Endothelial cell (in vitro differentiated cells): Measurements from ENCODE around the gene ZC3H12C. TPM values are rescaled to one million over a fixed set of nuclear protein-coding genes. Genes with fewer than 3 reads are reported as not detected.

Source experiments
- DNase-seq: peaks from one replicate; pipeline ENCODE4 v3.0.0; 2021; ENCODE audit warnings: low spot score
- H3K27ac Mint-ChIP-seq: one replicate; pipeline ENCODE4 v1.8.0; 2021; ENCODE audit warnings: mixed read lengths, inconsistent platforms; ENCODE audit not compliant: unreplicated experiment
- H3K27me3 Mint-ChIP-seq: one replicate; pipeline ENCODE4 v1.8.0; 2021; ENCODE audit warnings: mild to moderate bottlenecking, moderate library complexity, mixed read lengths, inconsistent platforms; ENCODE audit not compliant: unreplicated experiment
- H3K36me3 Mint-ChIP-seq: one replicate; pipeline ENCODE4 v1.8.0; 2021; ENCODE audit warnings: mild to moderate bottlenecking, low read depth, mixed read lengths, inconsistent platforms; ENCODE audit not compliant: unreplicated experiment
- H3K4me1 Mint-ChIP-seq: one replicate; pipeline ENCODE4 v1.8.0; 2021; ENCODE audit warnings: mild to moderate bottlenecking, mixed read lengths, inconsistent platforms; ENCODE audit not compliant: unreplicated experiment
- H3K4me3 Mint-ChIP-seq: one replicate; pipeline ENCODE4 v1.8.0; 2021; ENCODE audit warnings: mild to moderate bottlenecking, mixed read lengths, inconsistent platforms; ENCODE audit not compliant: unreplicated experiment
- H3K9me3 Mint-ChIP-seq: one replicate; pipeline ENCODE4 v1.8.0; 2021; ENCODE audit warnings: mixed read lengths, inconsistent platforms; ENCODE audit not compliant: unreplicated experiment
- total RNA-seq: library from RNA; stranded (reverse); fragmentation: NEBNext Ultra II Directional; extraction: Animal tissue kit (Norgen Biotek cat#: 25700); gene quantifications from one replicate; pipeline ENCODE4 v1.2.1, GENCODE V29; 2021; ENCODE audit not compliant: unreplicated experiment
- TF ChIP-seq, protein P1 (sequence below): fragments of 200-600 bp; sonication (generic); IDR thresholded peaks from one replicate; pipeline ENCODE4 v1.5.0; 2021; ENCODE audit warnings: antibody characterized with exemption; ENCODE audit not compliant: unreplicated experiment

Gene ZC3H12C
- total RNA-seq, 1 donor from 2014 or later = 6.4 TPM

DNA sequence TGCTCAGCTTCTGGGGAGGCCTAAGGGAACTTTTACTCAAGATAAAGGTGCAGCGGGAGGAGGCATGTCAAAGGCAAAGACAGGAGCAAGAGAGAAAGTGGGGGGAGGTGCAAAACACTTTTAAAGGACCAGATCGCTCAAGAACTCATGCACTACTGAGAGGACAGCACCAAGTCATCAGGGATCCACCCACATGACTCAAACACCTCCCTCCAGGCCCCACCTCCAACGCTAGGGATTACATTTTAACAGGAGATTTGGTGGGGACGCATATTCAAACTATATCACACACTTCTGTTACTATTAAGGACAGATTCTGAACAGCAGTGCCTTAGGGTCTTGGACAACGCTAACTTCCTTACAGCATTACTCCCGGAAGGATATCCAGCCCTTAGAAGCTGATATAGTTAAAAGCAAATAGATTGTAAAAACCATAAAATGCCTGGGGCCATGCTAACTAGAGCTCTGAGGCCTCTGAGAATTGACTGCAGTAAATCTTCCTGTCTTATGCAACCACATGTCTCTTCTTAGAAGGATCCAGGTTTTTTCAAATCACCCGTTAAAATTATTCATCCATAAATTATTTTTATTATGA, 16.7 kb upstream of the ZC3H12C start:
- no peaks in the 10 kb centered on the region for H3K9me3 Mint-ChIP-seq
- H3K27ac Mint-ChIP-seq = no peak overlapping the region
- no peak overlapping the region for H3K4me3 Mint-ChIP-seq
- TF ChIP-seq, protein P1, sequence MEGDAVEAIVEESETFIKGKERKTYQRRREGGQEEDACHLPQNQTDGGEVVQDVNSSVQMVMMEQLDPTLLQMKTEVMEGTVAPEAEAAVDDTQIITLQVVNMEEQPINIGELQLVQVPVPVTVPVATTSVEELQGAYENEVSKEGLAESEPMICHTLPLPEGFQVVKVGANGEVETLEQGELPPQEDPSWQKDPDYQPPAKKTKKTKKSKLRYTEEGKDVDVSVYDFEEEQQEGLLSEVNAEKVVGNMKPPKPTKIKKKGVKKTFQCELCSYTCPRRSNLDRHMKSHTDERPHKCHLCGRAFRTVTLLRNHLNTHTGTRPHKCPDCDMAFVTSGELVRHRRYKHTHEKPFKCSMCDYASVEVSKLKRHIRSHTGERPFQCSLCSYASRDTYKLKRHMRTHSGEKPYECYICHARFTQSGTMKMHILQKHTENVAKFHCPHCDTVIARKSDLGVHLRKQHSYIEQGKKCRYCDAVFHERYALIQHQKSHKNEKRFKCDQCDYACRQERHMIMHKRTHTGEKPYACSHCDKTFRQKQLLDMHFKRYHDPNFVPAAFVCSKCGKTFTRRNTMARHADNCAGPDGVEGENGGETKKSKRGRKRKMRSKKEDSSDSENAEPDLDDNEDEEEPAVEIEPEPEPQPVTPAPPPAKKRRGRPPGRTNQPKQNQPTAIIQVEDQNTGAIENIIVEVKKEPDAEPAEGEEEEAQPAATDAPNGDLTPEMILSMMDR = no peak
- H3K36me3 Mint-ChIP-seq = no peaks in the 10 kb centered on the region
- peaks cover 6% of the 10 kb centered on the region for H3K4me1 Mint-ChIP-seq
- H3K27me3 Mint-ChIP-seq = peaks cover 3% of the 10 kb centered on the region
- no peak for DNase-seq

DNA sequence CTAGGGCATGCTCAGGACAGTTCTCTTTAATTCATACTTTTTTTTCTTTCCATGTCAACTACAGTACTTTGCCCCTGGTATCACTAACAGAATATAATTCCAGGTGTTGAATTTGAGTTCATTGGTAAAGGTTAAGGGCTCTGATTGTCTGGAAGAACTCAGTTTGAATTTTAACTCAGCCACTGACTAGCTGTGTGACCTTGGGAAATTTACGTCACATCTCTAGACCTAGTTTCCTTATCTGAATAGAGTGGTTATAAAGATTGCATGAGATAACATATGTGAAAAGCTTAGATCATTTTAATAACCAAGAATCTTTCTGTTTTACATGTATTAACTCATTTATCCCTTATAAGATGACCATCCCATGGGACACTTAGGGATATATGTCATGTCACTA, 15.8 kb upstream of the ZC3H12C start:
- Mint-ChIP-seq H3K4me3 (no peak overlapping the region), H3K9me3 (no peaks in the 10 kb centered on the region), H3K36me3 (no peaks in the 10 kb centered on the region), H3K4me1 (peaks cover 6% of the 10 kb centered on the region), H3K27ac (no peak overlapping the region), H3K27me3 (peaks cover 3% of the 10 kb centered on the region)
- DNase-seq = no peak
- TF ChIP-seq, protein P1 = no peak

DNA sequence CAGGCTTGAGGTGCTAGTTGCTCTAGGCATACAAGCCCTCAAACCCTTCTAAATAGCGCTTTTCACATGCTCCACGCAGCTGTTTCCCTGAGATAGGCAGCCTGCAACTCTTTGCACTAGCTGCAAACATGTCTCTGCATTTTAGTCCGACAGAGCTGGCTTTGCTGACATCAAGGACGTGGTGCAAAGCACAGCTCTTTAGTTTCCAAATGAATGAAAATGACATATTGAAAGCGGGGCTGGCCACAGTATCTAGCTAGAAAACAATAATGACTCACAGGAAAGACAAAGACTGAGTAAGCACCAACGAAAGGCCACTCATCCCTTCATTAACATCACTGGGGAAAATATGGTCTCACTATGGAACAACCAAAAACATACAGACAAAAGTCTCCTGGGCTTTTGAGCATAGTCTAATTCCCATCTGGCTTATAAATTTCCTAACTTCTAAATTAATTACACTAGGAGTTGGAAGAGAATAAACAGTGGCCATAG, 15.3 kb upstream of the ZC3H12C start:
- TF ChIP-seq, protein P1 = no peak
- H3K4me3 Mint-ChIP-seq = no peak overlapping the region
- H3K36me3 Mint-ChIP-seq = no peaks in the 10 kb centered on the region
- H3K27ac Mint-ChIP-seq = no peak overlapping the region
- no peak for DNase-seq
- peaks cover 11% of the 10 kb centered on the region for H3K4me1 Mint-ChIP-seq
- no peaks in the 10 kb centered on the region for H3K9me3 Mint-ChIP-seq
- peaks cover 3% of the 10 kb centered on the region for H3K27me3 Mint-ChIP-seq

DNA sequence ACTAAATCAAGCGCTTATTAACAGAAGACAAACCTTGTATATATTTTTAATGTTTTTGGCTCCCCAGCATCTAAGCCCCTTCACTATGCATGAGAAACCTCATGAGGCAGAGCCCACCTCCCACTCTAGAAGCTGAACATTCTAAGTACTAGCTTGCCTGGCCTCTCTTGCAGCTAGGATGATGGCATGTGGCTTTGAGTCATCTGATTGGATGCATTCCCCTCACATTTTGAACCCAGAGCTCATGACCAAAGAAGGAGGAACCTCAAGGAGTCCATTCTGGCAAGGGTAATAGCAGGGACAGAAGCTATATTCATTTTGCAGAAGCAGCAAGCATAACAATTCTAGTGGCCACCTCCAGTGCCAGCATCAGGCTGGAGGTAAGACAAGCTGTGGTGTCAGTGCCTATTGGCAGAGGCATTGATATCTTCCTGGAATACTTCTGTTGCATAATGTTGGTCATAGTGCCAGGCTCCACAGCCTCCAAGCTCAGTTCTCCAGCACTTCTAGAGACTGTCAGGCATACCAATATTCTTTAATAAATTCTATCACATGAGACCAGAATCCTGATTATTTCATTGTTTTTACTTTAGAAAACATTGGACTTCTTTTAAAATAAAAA, 14.2 kb upstream of the ZC3H12C start:
- DNase-seq = no peak
- H3K27me3 Mint-ChIP-seq = peaks cover 3% of the 10 kb centered on the region
- TF ChIP-seq, protein P1 = no peak
- no peak overlapping the region for H3K4me3 Mint-ChIP-seq
- no peaks in the 10 kb centered on the region for H3K36me3 Mint-ChIP-seq
- peaks cover 15% of the 10 kb centered on the region for H3K4me1 Mint-ChIP-seq
- H3K27ac Mint-ChIP-seq = no peak overlapping the region
- no peaks in the 10 kb centered on the region for H3K9me3 Mint-ChIP-seq

DNA sequence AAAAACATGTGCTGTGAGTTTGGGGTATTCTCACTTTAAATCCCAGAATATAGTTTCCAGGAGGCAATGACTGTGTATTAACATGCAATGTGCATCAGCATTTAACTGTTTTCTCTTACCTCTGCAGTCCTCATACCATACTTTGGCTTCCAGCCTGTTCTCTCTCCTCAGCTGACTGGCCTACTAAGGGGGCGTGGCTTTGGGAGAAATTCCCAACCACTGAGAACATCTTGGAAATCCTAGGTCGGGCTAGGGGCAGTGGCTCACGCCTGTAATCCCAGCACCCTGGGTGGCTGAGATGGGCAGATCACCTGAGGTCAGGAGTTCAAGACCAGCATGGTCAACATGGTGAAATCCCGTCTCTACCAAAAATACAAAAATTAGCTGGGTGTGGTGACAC, 13.5 kb upstream of the ZC3H12C start:
- no peaks in the 10 kb centered on the region for H3K9me3 Mint-ChIP-seq
- no peak overlapping the region for H3K27ac Mint-ChIP-seq
- H3K4me1 Mint-ChIP-seq = peaks cover 15% of the 10 kb centered on the region
- DNase-seq = no peak
- H3K4me3 Mint-ChIP-seq = no peak overlapping the region
- TF ChIP-seq, protein P1 = no peak
- H3K36me3 Mint-ChIP-seq = no peaks in the 10 kb centered on the region
- H3K27me3 Mint-ChIP-seq = peaks cover 3% of the 10 kb centered on the region
